HG03103 (cell line): ENCODE measurements around the gene CLBA1.
"Not testable (repeated sequence)": the region's sequence is repeated elsewhere in the genome, so short reads cannot be mapped to it uniquely, and the experiment has no call there.

Source experiments
- ATAC-seq: cut with Tn5 transposase; IDR thresholded peaks from one replicate; pipeline ENCODE4 v1.9.1; 2021; ENCODE audit warnings: low read depth; ENCODE audit not compliant: unreplicated experiment

The CLBA1 gene

GRCh38 chr14:105020815-105021655, 35.4 kb downstream of the CLBA1 start, which contains the start of gene CDCA4:
Gene CDCA4, minus strand, starts transcription at chr14:105021083. Its CDS starts 9,154 bp downstream, at chr14:105011929.
- ATAC-seq: peak; percentile 67

- ATAC-seq: no peak
These were observed 36.2 kb downstream of the CLBA1 start for GRCh38 chr14:105021656-105022275.

GRCh38 chr14:105022276-105022670, 36.7 kb downstream of the CLBA1 start:
- ATAC-seq: no peak

GRCh38 chr14:105023144-105023543, 37.6 kb downstream of the CLBA1 start:
- ATAC-seq: no peak

GRCh38 chr14:105023791-105024480, 38.3 kb downstream of the CLBA1 start:
- ATAC-seq: no peak

- ATAC-seq: no peak
These were observed 39.8 kb downstream of the CLBA1 start for GRCh38 chr14:105025429-105025828.

- no peak for ATAC-seq
These were observed 40.6 kb downstream of the CLBA1 start for GRCh38 chr14:105026033-105026785.

- ATAC-seq: no peak
These were observed 41.4 kb downstream of the CLBA1 start for GRCh38 chr14:105026802-105027563.

- not testable (repeated sequence) for ATAC-seq
These were observed 42.1 kb downstream of the CLBA1 start for GRCh38 chr14:105027718-105028117.

- no peak for ATAC-seq
These were observed 42.8 kb downstream of the CLBA1 start for GRCh38 chr14:105028251-105028927.

GRCh38 chr14:105029402-105029801, 43.8 kb downstream of the CLBA1 start:
- no peak for ATAC-seq

GRCh38 chr14:105030194-105030593, 44.6 kb downstream of the CLBA1 start:
- no peak for ATAC-seq

- ATAC-seq: no peak
These were observed 45.3 kb downstream of the CLBA1 start for GRCh38 chr14:105030836-105031396.

- not testable (repeated sequence) for ATAC-seq
These were observed 46.9 kb downstream of the CLBA1 start for GRCh38 chr14:105032451-105032901.

GRCh38 chr14:105033412-105033900, 47.9 kb downstream of the CLBA1 start:
- ATAC-seq: not testable (repeated sequence)

- ATAC-seq: no peak
These were observed 48.9 kb downstream of the CLBA1 start for GRCh38 chr14:105034315-105035039.

GRCh38 chr14:105035616-105036015, 50.0 kb downstream of the CLBA1 start:
- not testable (repeated sequence) for ATAC-seq
